ENCODE results near the gene BMP7.

The BMP7 gene

DNA sequence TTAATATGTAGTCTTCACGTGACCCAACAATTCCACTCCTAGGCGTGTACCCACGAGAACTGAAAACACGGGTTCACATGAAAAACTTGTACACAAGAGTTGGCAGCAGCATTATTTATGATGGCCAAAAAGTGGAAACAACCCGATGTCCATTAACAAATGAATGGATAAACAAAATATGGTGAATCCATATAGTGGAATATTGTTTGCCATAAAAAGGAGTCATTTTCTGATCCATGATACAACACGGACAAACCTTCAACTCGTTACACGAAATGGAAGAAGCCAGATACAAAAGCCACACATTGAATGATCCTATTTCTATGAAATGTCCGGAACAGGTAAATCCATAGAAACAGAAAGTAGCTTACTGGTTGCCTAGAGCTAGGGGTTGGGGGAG is 78.4 kb downstream of the BMP7 start:
- Histone ChIP-seq H3K79me2 (ENCODE audit: control insufficient read depth, insufficient read depth, low read length, unreplicated experiment) (no peaks in the 10 kb centered on the region), H3K4me1 (ENCODE audit: control insufficient read depth, insufficient read depth, low read length, unreplicated experiment) (no peaks in the 10 kb centered on the region), H3K36me3 (ENCODE audit: insufficient read depth, low read length) (no peaks in the 10 kb centered on the region), H3K27ac (ENCODE audit: low read depth, low read length) (no peak overlapping the region), H3K4me3 (ENCODE audit: low read depth, low read length) (no peak overlapping the region), H3K27me3 (ENCODE audit: insufficient read depth, low read length) (no peaks in the 10 kb centered on the region), H2AFZ (ENCODE audit: low read length, unreplicated experiment) (no peak overlapping the region)

DNA sequence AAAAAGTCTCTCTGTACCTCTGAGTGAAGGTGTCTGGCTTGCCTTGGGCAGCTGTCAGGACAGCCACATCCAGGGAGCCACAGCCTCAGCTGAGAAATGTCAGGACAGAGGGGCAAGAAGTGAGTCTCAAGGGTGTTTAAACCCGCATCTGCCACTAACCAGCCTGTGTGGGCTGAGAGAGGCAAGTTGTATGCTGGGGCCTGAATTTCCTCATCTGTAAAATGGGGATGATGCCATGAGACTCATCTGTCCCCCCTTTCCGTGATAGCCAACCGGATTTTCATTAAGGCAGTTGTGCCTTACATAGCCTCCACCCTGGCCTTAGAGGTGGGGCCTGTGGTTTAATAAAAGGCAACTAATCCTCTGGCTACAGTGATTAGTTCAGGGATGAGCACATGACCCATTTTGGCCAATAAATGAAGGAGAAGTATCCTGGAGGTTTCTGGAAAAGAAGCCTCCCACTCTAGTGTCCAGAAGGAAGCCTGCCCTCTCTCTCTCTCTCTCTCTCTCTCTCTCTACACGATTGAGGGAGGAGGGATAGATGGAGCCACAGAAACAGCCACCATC is 79.3 kb downstream of the BMP7 start:
- Histone ChIP-seq H3K79me2 (ENCODE audit: control insufficient read depth, insufficient read depth, low read length, unreplicated experiment) (no peaks in the 10 kb centered on the region), H3K4me3 (ENCODE audit: low read depth, low read length) (no peak overlapping the region), H3K36me3 (ENCODE audit: insufficient read depth, low read length) (no peaks in the 10 kb centered on the region), H3K4me1 (ENCODE audit: control insufficient read depth, insufficient read depth, low read length, unreplicated experiment) (no peaks in the 10 kb centered on the region), H2AFZ (ENCODE audit: low read length, unreplicated experiment) (no peak overlapping the region), H3K27me3 (ENCODE audit: insufficient read depth, low read length) (no peaks in the 10 kb centered on the region), H3K27ac (ENCODE audit: low read depth, low read length) (no peak overlapping the region)

DNA sequence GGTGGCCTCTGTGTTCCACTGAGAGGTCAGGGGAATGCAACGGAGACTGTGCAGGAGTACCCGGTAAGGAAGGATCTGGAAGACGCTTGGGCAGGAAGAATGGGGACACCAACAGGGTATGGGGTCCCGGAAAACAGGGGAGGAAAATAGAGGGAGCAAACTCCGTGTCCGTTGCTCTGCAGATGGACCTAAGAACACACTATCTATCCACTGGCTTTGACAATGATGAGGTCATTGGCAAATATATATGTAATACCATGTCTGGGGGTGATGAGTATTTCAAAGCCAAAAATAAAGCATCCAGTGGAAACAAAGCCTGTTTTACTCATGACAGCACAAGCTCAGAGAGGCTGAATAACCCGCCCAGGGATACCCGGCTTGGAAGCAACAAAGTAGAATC is 80.2 kb downstream of the BMP7 start:
- Histone ChIP-seq H3K79me2 (ENCODE audit: control insufficient read depth, insufficient read depth, low read length, unreplicated experiment) (no peaks in the 10 kb centered on the region), H3K36me3 (ENCODE audit: insufficient read depth, low read length) (no peaks in the 10 kb centered on the region), H3K4me1 (ENCODE audit: control insufficient read depth, insufficient read depth, low read length, unreplicated experiment) (no peaks in the 10 kb centered on the region), H2AFZ (ENCODE audit: low read length, unreplicated experiment) (no peak overlapping the region), H3K4me3 (ENCODE audit: low read depth, low read length) (no peak overlapping the region), H3K27me3 (ENCODE audit: insufficient read depth, low read length) (no peaks in the 10 kb centered on the region), H3K27ac (ENCODE audit: low read depth, low read length) (no peak overlapping the region)

DNA sequence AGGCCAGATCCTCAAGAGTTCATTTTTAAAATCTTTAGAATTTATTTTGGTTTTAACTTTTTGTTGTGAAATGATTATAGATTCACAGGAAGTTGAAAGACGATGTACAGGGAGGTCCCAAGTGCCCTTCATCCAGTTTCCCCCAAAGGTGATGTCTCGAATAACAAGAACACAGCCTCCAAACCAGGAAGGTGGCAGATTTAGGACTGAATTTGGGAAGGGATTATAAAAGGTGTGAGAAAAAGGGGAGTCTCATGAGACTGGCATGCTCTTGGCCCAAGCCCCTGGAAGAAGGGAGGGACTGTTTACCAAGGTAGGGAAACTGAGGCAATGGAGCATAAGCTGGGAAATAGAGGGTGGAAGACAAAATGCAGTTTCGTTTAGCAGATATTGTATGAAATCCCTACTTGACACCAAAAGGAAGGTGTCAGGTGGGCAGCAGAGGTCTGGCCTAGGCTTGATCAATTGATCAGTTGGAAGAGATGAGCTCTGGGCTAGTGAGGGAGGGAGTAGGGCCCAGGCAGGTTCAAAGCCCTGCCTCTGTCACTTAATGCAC is 81.2 kb downstream of the BMP7 start:
- Histone ChIP-seq H3K27ac (ENCODE audit: low read depth, low read length) (no peak overlapping the region), H3K4me1 (ENCODE audit: control insufficient read depth, insufficient read depth, low read length, unreplicated experiment) (no peaks in the 10 kb centered on the region), H3K79me2 (ENCODE audit: control insufficient read depth, insufficient read depth, low read length, unreplicated experiment) (no peaks in the 10 kb centered on the region), H3K27me3 (ENCODE audit: insufficient read depth, low read length) (no peaks in the 10 kb centered on the region), H3K4me3 (ENCODE audit: low read depth, low read length) (no peak overlapping the region), H3K36me3 (ENCODE audit: insufficient read depth, low read length) (no peaks in the 10 kb centered on the region), H2AFZ (ENCODE audit: low read length, unreplicated experiment) (no peak overlapping the region)

DNA sequence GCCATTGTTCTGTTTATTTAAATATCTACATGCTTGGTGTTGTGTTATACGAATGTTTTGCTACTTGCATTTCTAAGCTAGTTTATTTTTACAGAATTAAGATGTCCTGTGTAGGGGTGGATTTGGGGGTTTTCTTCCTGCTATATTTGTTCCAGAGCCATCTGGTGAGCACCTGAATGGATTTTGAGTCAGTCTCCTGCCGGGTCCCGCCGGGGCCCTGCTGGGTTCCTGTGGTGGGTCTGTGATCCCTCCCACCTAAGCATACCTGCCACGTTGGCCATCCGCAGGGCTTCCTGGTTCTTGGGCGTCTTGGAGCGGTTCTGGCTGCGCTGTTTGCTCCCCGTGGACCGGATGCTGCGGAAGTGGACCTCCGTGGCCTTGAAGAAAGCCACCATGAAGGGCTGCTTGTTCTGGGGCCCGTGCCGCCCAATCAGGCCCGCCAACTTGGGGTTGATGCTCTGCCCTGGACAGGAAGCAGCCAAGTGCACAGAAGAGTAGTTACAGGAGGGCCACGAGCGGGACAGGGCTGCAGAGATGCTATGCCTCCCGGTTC is 82.9 kb downstream of the BMP7 start:
- H3K4me3 ChIP-seq (ENCODE audit: low read depth, low read length) = no peak overlapping the region
- H3K79me2 ChIP-seq (ENCODE audit: control insufficient read depth, insufficient read depth, low read length, unreplicated experiment) = no peaks in the 10 kb centered on the region
- no peaks in the 10 kb centered on the region for H3K4me1 ChIP-seq (ENCODE audit: control insufficient read depth, insufficient read depth, low read length, unreplicated experiment)
- H3K27me3 ChIP-seq (ENCODE audit: insufficient read depth, low read length) = no peaks in the 10 kb centered on the region
- H3K27ac ChIP-seq (ENCODE audit: low read depth, low read length) = no peak overlapping the region
- H2AFZ ChIP-seq (ENCODE audit: low read length, unreplicated experiment) = no peak overlapping the region
- no peaks in the 10 kb centered on the region for H3K36me3 ChIP-seq (ENCODE audit: insufficient read depth, low read length)

DNA sequence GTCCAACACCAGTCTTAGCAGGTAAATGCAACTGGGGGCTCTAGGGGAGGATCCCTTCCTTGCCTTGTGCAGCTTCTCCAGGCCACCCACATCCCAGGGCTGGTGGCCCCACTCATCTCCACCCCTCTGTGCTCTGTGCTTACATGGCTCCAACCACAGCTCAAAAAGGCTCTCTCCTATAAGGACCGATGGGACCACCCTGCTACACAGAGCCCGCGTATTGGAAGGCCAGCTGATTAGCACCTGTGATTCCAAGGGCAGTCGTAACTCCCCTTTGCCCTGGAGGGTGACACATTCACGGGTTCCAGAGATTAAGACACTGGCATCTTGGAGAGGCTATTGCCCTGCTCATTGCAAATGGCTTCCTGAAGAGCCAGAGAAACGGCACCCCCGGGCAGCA is 84.8 kb downstream of the BMP7 start:
- no peaks in the 10 kb centered on the region for H3K79me2 ChIP-seq (ENCODE audit: control insufficient read depth, insufficient read depth, low read length, unreplicated experiment)
- no peak overlapping the region for H2AFZ ChIP-seq (ENCODE audit: low read length, unreplicated experiment)
- H3K36me3 ChIP-seq (ENCODE audit: insufficient read depth, low read length) = no peaks in the 10 kb centered on the region

DNA sequence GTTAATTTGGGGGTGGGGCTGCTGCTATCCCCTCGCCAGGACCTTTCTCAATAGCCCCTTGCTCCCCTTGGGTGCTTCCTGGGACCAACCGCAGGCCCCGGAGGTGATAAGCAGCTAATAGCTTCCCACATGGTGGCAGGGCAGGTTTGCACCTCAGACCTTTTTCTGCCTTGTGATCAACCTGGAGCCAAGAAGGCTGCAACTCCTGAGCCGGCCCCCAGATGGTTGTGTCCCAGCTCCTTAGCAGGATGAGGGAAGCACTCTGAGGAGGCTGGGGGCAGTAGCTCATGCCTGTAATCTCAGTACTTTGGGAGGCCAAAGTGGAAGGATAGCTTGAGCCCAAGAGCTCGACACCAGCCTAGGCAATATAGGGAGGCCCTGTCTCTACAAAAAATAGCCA is 85.5 kb downstream of the BMP7 start:
- no peak overlapping the region for H3K4me3 ChIP-seq (ENCODE audit: low read depth, low read length)
- no peak overlapping the region for H2AFZ ChIP-seq (ENCODE audit: low read length, unreplicated experiment)
- H3K79me2 ChIP-seq (ENCODE audit: control insufficient read depth, insufficient read depth, low read length, unreplicated experiment) = no peaks in the 10 kb centered on the region
- H3K4me1 ChIP-seq (ENCODE audit: control insufficient read depth, insufficient read depth, low read length, unreplicated experiment) = no peaks in the 10 kb centered on the region
- no peaks in the 10 kb centered on the region for H3K27me3 ChIP-seq (ENCODE audit: insufficient read depth, low read length)
- H3K36me3 ChIP-seq (ENCODE audit: insufficient read depth, low read length) = no peaks in the 10 kb centered on the region
- H3K27ac ChIP-seq (ENCODE audit: low read depth, low read length) = no peak overlapping the region

More for the DNA sequence above, 84.8 kb downstream of the BMP7 start:
- Histone ChIP-seq H3K4me3 (ENCODE audit: low read depth, low read length) (no peak overlapping the region), H3K4me1 (ENCODE audit: control insufficient read depth, insufficient read depth, low read length, unreplicated experiment) (no peaks in the 10 kb centered on the region), H3K27ac (ENCODE audit: low read depth, low read length) (no peak overlapping the region), H3K27me3 (ENCODE audit: insufficient read depth, low read length) (no peaks in the 10 kb centered on the region)

DNA sequence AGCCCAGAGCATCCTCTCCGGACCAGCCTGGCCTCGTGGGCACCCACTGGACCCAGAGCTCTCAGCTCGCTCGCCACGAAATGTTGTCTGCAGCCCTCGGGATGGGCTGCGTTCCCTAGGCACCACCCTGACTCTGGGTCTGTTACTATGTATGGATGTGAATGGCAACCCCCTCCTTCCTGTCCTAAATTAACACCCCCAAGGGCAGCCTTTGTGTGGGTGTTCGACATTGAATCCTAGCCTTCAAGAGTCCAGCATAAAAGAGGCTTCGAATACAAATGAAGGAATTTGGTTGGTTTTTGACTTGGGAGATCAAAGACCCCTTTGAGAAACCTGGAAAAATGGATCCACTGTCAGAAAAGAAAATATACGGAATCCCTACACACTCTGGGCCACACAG is 86.1 kb downstream of the BMP7 start:
- H3K4me1 ChIP-seq (ENCODE audit: control insufficient read depth, insufficient read depth, low read length, unreplicated experiment) = no peaks in the 10 kb centered on the region
- H2AFZ ChIP-seq (ENCODE audit: low read length, unreplicated experiment) = no peak overlapping the region
- no peaks in the 10 kb centered on the region for H3K36me3 ChIP-seq (ENCODE audit: insufficient read depth, low read length)
- H3K27me3 ChIP-seq (ENCODE audit: insufficient read depth, low read length) = no peaks in the 10 kb centered on the region
- no peak overlapping the region for H3K4me3 ChIP-seq (ENCODE audit: low read depth, low read length)
- H3K27ac ChIP-seq (ENCODE audit: low read depth, low read length) = no peak overlapping the region
- H3K79me2 ChIP-seq (ENCODE audit: control insufficient read depth, insufficient read depth, low read length, unreplicated experiment) = no peaks in the 10 kb centered on the region

DNA sequence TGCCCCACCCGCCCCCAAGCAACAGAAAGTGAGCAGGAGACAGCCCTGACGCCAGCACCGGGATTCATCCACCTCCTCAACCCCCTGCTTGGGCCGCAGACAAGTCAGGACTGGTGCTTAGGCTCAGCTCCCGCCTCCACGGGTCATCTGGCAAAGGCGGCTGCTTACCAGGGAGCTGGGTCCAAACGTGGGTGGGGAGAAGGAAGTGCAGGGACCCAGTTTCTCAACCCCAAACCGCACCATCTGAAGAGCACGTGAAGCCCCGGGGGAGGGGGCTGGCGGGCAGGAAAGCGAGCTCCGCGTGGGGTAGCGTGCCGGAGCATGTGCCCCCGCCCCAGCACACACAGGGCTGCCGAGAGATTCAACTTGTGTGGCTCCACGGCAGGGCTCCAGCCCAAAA is 87.2 kb downstream of the BMP7 start:
- Histone ChIP-seq H3K4me3 (ENCODE audit: low read depth, low read length) (no peak overlapping the region), H3K27ac (ENCODE audit: low read depth, low read length) (no peak overlapping the region), H3K79me2 (ENCODE audit: control insufficient read depth, insufficient read depth, low read length, unreplicated experiment) (no peaks in the 10 kb centered on the region), H3K4me1 (ENCODE audit: control insufficient read depth, insufficient read depth, low read length, unreplicated experiment) (no peaks in the 10 kb centered on the region), H3K27me3 (ENCODE audit: insufficient read depth, low read length) (no peaks in the 10 kb centered on the region), H2AFZ (ENCODE audit: low read length, unreplicated experiment) (no peak overlapping the region), H3K36me3 (ENCODE audit: insufficient read depth, low read length) (no peaks in the 10 kb centered on the region)

DNA sequence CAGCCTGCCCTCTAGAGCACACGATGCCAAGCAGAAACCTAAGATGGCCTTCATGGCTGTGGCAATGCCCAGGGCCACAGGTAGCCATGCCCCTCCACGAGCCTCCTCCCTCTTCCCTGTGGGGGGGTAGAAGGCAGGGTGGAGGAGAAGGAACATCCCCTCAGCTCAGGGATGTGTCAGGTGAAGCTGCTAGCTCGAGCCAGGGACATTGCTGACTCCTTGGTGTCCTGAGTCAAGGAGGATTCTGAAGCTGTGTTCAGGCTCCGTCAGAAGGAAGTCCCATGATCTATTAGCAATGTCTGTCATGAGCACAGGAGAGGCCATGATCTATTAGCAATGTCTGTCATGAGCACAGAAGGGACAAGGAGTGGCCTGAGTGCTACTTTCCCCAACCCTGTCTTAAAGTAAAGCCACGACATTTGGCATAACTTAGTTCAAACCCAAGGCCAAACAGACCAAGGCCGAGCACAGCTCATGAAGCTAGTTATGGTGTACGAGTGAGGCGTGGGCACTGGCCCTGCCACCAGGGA is 87.8 kb downstream of the BMP7 start:
- Histone ChIP-seq H3K36me3 (ENCODE audit: insufficient read depth, low read length) (no peaks in the 10 kb centered on the region), H3K27ac (ENCODE audit: low read depth, low read length) (no peak overlapping the region), H3K4me1 (ENCODE audit: control insufficient read depth, insufficient read depth, low read length, unreplicated experiment) (no peaks in the 10 kb centered on the region), H3K27me3 (ENCODE audit: insufficient read depth, low read length) (no peaks in the 10 kb centered on the region), H2AFZ (ENCODE audit: low read length, unreplicated experiment) (no peak overlapping the region), H3K79me2 (ENCODE audit: control insufficient read depth, insufficient read depth, low read length, unreplicated experiment) (no peaks in the 10 kb centered on the region), H3K4me3 (ENCODE audit: low read depth, low read length) (no peak overlapping the region)

DNA sequence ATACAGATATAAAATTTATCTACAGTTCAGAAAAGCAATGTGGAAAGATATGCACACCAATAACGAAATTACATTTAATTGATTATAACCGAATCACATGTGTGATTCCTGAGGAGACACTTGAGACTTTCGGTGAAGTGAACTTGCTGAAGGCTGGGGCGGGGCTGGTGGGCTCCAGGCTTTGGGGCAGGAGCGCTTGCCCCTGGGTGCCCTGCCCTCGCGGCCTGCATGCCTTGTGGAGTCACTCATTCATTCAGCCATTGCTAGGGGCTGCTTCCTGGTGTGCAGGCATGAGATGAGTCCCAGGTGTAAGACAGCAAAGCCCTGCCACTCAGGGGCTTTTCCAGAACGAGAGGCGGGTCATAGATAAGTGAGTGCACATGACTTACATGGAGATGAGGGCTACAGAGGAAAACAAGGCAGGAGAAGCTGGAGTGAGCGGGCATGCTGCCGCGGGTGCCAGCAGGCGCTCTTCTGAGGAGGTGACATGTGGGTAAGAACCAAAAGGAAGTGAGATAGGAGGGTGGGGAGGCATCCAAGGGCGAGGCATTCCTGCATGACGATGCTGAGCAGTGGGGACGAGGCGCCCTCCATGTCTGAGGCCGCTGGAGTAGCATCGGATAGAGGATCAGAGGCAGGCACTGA is 88.7 kb downstream of the BMP7 start:
- Histone ChIP-seq H2AFZ (ENCODE audit: low read length, unreplicated experiment) (no peak overlapping the region), H3K36me3 (ENCODE audit: insufficient read depth, low read length) (no peaks in the 10 kb centered on the region), H3K27me3 (ENCODE audit: insufficient read depth, low read length) (no peaks in the 10 kb centered on the region), H3K4me3 (ENCODE audit: low read depth, low read length) (no peak overlapping the region), H3K79me2 (ENCODE audit: control insufficient read depth, insufficient read depth, low read length, unreplicated experiment) (no peaks in the 10 kb centered on the region), H3K4me1 (ENCODE audit: control insufficient read depth, insufficient read depth, low read length, unreplicated experiment) (no peaks in the 10 kb centered on the region), H3K27ac (ENCODE audit: low read depth, low read length) (no peak overlapping the region)

Measured in ACC112 (cell line).